Mucosa of descending colon (tissue), 3 donors: ENCODE results near the gene POLR3A. TPM values are rescaled to one million over a fixed set of nuclear protein-coding genes. Genes with fewer than 3 reads are reported as not detected.
A peak's percentile ranks its signal among the peaks of the same experiment; 100 is the strongest.

Source experiments
- ATAC-seq: fragments of 200-7000 bp; cut with Tn5 transposase; one replicate; pipeline ENCODE4 v1.9.1; 2020; ENCODE audit warnings: mild to moderate bottlenecking, moderate library complexity
- DNase-seq, 3 donors: peaks; one replicate each; pipeline ENCODE4 v3.0.0-alpha.2; 2020
- H3K36me3 ChIP-seq: fragments of 200-600 bp; one replicate; pipeline ENCODE4 v1.8.0; 2021; ENCODE audit warnings: low read depth, mild to moderate bottlenecking
- H3K4me1 ChIP-seq: fragments of 200-600 bp; one replicate; pipeline ENCODE4 v1.8.0; 2021; ENCODE audit warnings: low read depth, mild to moderate bottlenecking
- H3K4me3 ChIP-seq: fragments of 200-600 bp; one replicate; pipeline ENCODE4 v1.8.0; 2021; ENCODE audit warnings: mild to moderate bottlenecking
- H3K9me3 ChIP-seq: fragments of 200-600 bp; one replicate; pipeline ENCODE4 v1.8.0; 2021; ENCODE audit warnings: mild to moderate bottlenecking
- CTCF ChIP-seq: fragments of 200-600 bp; IDR thresholded peaks from one replicate; pipeline ENCODE4 v1.8.0; 2022; ENCODE audit warnings: antibody characterized with exemption, mild to moderate bottlenecking
- intact Hi-C, 2 donors: fragments of 100-400 bp; cut with DNase I in 1 of 2; cut with micrococcal nuclease in 1 of 2; formaldehyde crosslinking; loops; one replicate each; pipeline versions ENCODE4 v1.11.0 to v1.11.1; 2022; cut with DNase I, micrococcal nuclease
- total RNA-seq, 3 donors: library from RNA; stranded (reverse); fragmentation: NEBNext Ultra II Directional in 2 of 3; extraction: Animal tissue kit (Norgen Biotek cat#: 25700) in 2 of 3; gene quantifications; one replicate each; pipeline versions ENCODE4 v1.2.1 to v1.2.4, GENCODE V29; 2021 to 2023
- donor health status: DM: no; HTN: no; CAD: no; lungs with moderate emphysema.
- donor health status: DM: no; HTN: no; CAD: no.
- donor health status: DM: no; HTN: yes; CAD: no.

POLR3A gene
- total RNA-seq, 3 donors from 2014 or later: 13.9 to 14.1 (median 14.1) TPM

GRCh38 chr10:77970869-77971803 lies 58.2 kb downstream of the POLR3A start:
- H3K36me3 ChIP-seq: no peaks in the 10 kb centered on the region
- intact Hi-C loops: loop anchor here in 1 of 2 donors (10.0 kb wide), 1 partner anchor 126 kb away; no protein-coding TSS in a partner anchor
- no peak overlapping the region for H3K4me3 ChIP-seq
- TF ChIP-seq CTCF: no peak
- H3K9me3 ChIP-seq: no peaks in the 10 kb centered on the region
- ATAC-seq (peak; percentile 67), DNase-seq (peak in 1 of 3 donors; percentile 65)
- H3K4me1 ChIP-seq: peaks cover 7% of the 10 kb centered on the region

GRCh38 chr10:77969114-77969513 lies 60.2 kb downstream of the POLR3A start:
- ATAC-seq (no peak), DNase-seq (no peak)
- no peaks in the 10 kb centered on the region for H3K9me3 ChIP-seq
- no peak overlapping the region for H3K4me3 ChIP-seq
- H3K4me1 ChIP-seq: peaks cover 4% of the 10 kb centered on the region
- intact Hi-C loops: no loop called here
- H3K36me3 ChIP-seq: no peaks in the 10 kb centered on the region
- no peak for TF ChIP-seq CTCF

GRCh38 chr10:77967611-77968022 lies 61.7 kb downstream of the POLR3A start:
- Histone ChIP-seq H3K4me3 (no peak overlapping the region), H3K4me1 (peaks cover 4% of the 10 kb centered on the region), H3K36me3 (no peaks in the 10 kb centered on the region), H3K9me3 (no peaks in the 10 kb centered on the region)
- DNase-seq: no peak
- TF ChIP-seq CTCF: no peak
- ATAC-seq: no peak
- intact Hi-C loops: no loop called here

- intact Hi-C loops: no loop called here
- no peak for ATAC-seq
- DNase-seq: no peak
These were observed 64.0 kb downstream of the POLR3A start for GRCh38 chr10:77965294-77965693.

GRCh38 chr10:77964811-77965210 lies 64.5 kb downstream of the POLR3A start:
- Histone ChIP-seq H3K4me1 (no peaks in the 10 kb centered on the region), H3K36me3 (no peaks in the 10 kb centered on the region), H3K4me3 (no peak overlapping the region), H3K9me3 (no peaks in the 10 kb centered on the region)
- intact Hi-C loops: no loop called here
- no peak for TF ChIP-seq CTCF
- DNase-seq (no peak), ATAC-seq (no peak)

More at GRCh38 chr10:77965294-77965693, 64.0 kb downstream of the POLR3A start:
- no peak for TF ChIP-seq CTCF
- H3K4me1 ChIP-seq: no peaks in the 10 kb centered on the region
- no peaks in the 10 kb centered on the region for H3K9me3 ChIP-seq
- no peak overlapping the region for H3K4me3 ChIP-seq
- no peaks in the 10 kb centered on the region for H3K36me3 ChIP-seq
